Measurements from ENCODE around the gene NPPA. TPM values are rescaled to one million over a fixed set of nuclear protein-coding genes. Genes with fewer than 3 reads are reported as not detected.

The NPPA gene
- total RNA-seq, 1 experiment from 2014 or later: not detected

DNA sequence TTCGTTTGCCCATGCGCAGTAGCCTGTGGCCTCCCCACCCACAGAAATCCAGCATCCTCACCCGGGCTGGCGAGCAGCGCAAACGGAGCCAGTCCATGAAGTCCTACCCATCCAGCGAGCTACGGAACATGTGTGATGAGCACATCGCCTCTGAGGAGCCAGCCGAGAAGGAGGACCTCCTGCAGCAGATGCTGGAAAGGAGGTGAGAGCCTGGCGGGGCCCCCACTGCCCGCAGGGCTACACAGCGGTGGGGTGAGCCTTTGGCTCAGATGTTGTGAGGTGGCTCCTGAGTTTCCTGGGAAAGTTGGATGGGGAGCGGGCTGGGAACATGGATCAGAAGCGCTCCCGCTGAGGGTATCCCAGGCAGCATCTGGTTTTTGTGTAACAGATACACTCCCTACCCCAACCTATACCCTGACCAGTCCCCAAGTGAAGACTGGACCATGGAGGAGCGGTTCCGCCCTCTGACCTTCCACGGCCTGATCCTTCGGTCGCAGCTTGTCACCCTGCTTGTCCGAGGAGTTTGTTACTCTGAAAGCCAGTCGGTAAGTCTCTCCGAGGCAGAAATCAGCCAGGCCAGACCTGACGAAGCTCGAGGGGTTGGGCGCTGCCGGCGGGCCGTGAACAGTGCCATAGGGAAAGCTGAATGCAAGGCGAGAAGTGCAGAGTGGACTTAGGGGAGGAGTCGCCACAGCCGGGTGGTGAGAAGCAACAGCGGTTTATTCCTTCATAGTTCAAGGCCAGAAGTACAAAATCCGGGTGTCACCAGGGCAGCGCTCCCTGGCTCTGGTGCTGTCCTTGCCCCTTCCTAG, 10.4 kb downstream of the NPPA start:
- Histone ChIP-seq H4K8ac (replicated peaks; ENCODE audit: insufficient read length, low read depth, low read length) (no peak overlapping the region), H2BK15ac (ENCODE audit: low read depth, low read length) (no peak overlapping the region), H2BK20ac (ENCODE audit: low read depth, low read length, poor library complexity, severe bottlenecking) (no peak overlapping the region), H4K20me1 (ENCODE audit: control insufficient read depth, insufficient read depth, insufficient read length) (no peaks in the 10 kb centered on the region), H3K27ac (ENCODE audit: insufficient read length, low read depth, low read length) (no peak overlapping the region), H2BK12ac (ENCODE audit: insufficient read length, low read depth, low read length) (no peak overlapping the region), H3K23ac (ENCODE audit: insufficient read length, low read depth, low read length) (no peak overlapping the region), H3K79me1 (ENCODE audit: insufficient read depth, low read depth, low read length, poor library complexity, severe bottlenecking) (no peaks in the 10 kb centered on the region), H3T11ph (ENCODE audit: low read length) (no peak overlapping the region), H3K4ac (ENCODE audit: low read depth, low read length) (no peak overlapping the region), H2AFZ (ENCODE audit: low read length) (no peak overlapping the region), H2BK5ac (ENCODE audit: insufficient read length, low read length) (no peak overlapping the region), H3K9ac (ENCODE audit: extremely low read depth, insufficient read length, low read length) (no peak overlapping the region), H3K23me2 (ENCODE audit: insufficient read length, low read depth, low read length, poor library complexity, severe bottlenecking) (no peaks in the 10 kb centered on the region), H3K4me2 (ENCODE audit: insufficient read depth, insufficient read length, low read length) (no peak overlapping the region), H3K4me1 (ENCODE audit: insufficient read depth, low read length) (no peaks in the 10 kb centered on the region), H3K9me3 (ENCODE audit: control insufficient read depth, low read depth, low read length) (no peaks in the 10 kb centered on the region), H3K27me3 (ENCODE audit: insufficient read depth, low read length) (no peaks in the 10 kb centered on the region), H3K79me2 (ENCODE audit: insufficient read depth, low read length) (no peaks in the 10 kb centered on the region), H2BK120ac (ENCODE audit: low read depth, low read length, poor library complexity, severe bottlenecking) (no peak overlapping the region), H4K5ac (ENCODE audit: insufficient read length, low read depth, low read length) (no peak overlapping the region), H3K18ac (ENCODE audit: insufficient read length, low read depth, low read length) (no peak overlapping the region), H3K56ac (ENCODE audit: insufficient read length, low read depth, low read length) (no peak overlapping the region), H3K14ac (ENCODE audit: insufficient read depth, low read length) (no peak overlapping the region), H4K91ac (ENCODE audit: insufficient read length, low read depth, low read length) (no peak overlapping the region), H2AK5ac (ENCODE audit: insufficient read length, low read length) (no peak overlapping the region)
- Mint-ChIP-seq H3K27ac (no peak overlapping the region; a peak in 1 of 7 replicates), H3K4me3 (no peak overlapping the region), H3K4me1 (no peaks in the 10 kb centered on the region), H3K27me3 (ENCODE audit: low read depth) (no peaks in the 10 kb centered on the region), H3K9me3 (no peaks in the 10 kb centered on the region), H3K36me3 (ENCODE audit: insufficient read depth in 1 of 3, low read depth in 3 of 3) (peaks cover 39 to 95% (median 84%) of the 10 kb centered on the region in 3 experiments; a peak in 6 of 7 replicates)
- DNase-seq: no peak
- TF ChIP-seq, protein P1, sequence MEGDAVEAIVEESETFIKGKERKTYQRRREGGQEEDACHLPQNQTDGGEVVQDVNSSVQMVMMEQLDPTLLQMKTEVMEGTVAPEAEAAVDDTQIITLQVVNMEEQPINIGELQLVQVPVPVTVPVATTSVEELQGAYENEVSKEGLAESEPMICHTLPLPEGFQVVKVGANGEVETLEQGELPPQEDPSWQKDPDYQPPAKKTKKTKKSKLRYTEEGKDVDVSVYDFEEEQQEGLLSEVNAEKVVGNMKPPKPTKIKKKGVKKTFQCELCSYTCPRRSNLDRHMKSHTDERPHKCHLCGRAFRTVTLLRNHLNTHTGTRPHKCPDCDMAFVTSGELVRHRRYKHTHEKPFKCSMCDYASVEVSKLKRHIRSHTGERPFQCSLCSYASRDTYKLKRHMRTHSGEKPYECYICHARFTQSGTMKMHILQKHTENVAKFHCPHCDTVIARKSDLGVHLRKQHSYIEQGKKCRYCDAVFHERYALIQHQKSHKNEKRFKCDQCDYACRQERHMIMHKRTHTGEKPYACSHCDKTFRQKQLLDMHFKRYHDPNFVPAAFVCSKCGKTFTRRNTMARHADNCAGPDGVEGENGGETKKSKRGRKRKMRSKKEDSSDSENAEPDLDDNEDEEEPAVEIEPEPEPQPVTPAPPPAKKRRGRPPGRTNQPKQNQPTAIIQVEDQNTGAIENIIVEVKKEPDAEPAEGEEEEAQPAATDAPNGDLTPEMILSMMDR (conservative IDR thresholded peaks at IDR 0.05): no peak
- WGBS (ENCODE audit: extremely low coverage, insufficient read length, low lambda C conversion rate): no CpG with 5 or more reads among the region's 36 CpGs

Data from H9 (cell line).